Measurements from ENCODE around the gene C6orf47.

Gene C6orf47

GRCh38 chr6:31658983-31659648 is 1.5 kb downstream of the C6orf47 start:
- DNase-seq = no peak

- no peak for DNase-seq
These were observed 2.4 kb downstream of the C6orf47 start for GRCh38 chr6:31658158-31658688.

GRCh38 chr6:31657406-31658157 is 3.0 kb downstream of the C6orf47 start:
- peak; percentile 35 for DNase-seq

GRCh38 chr6:31655349-31656237 is 5.0 kb downstream of the C6orf47 start, which contains the start of gene APOM:
APOM (plus strand) TSS chr6:31655894; CDS start chr6:31655967, 73 bp downstream.
- no peak for DNase-seq

GRCh38 chr6:31654574-31655348 is 5.8 kb downstream of the C6orf47 start:
- no peak for DNase-seq

GRCh38 chr6:31652925-31653724 is 7.5 kb downstream of the C6orf47 start:
- peak; percentile 98 for DNase-seq

GRCh38 chr6:31651602-31652191 is 8.9 kb downstream of the C6orf47 start:
- peak; percentile 88 for DNase-seq

GRCh38 chr6:31645325-31645724 is 15.3 kb downstream of the C6orf47 start:
- DNase-seq = no peak

- no peak for DNase-seq
These were observed 16.6 kb downstream of the C6orf47 start for GRCh38 chr6:31643818-31644454.

GRCh38 chr6:31642798-31643570 is 17.6 kb downstream of the C6orf47 start:
- DNase-seq = no peak

GRCh38 chr6:31641370-31641769 is 19.2 kb downstream of the C6orf47 start:
- DNase-seq = no peak

- DNase-seq = no peak
These were observed 20.0 kb downstream of the C6orf47 start for GRCh38 chr6:31640612-31641011.

- DNase-seq = no peak
These were observed 21.1 kb downstream of the C6orf47 start for GRCh38 chr6:31639449-31639861.

- DNase-seq = no peak
These were observed 21.5 kb downstream of the C6orf47 start for GRCh38 chr6:31639043-31639442.

GRCh38 chr6:31636698-31637596 is 23.6 kb downstream of the C6orf47 start:
- DNase-seq = no peak

GRCh38 chr6:31634969-31635575 is 25.5 kb downstream of the C6orf47 start:
- DNase-seq = no peak

- no peak for DNase-seq
These were observed 26.4 kb downstream of the C6orf47 start for GRCh38 chr6:31634131-31634530.

GRCh38 chr6:31633447-31633846 is 27.1 kb downstream of the C6orf47 start:
- DNase-seq = no peak
